Measurements from ENCODE around the gene FARSA.

DNA sequence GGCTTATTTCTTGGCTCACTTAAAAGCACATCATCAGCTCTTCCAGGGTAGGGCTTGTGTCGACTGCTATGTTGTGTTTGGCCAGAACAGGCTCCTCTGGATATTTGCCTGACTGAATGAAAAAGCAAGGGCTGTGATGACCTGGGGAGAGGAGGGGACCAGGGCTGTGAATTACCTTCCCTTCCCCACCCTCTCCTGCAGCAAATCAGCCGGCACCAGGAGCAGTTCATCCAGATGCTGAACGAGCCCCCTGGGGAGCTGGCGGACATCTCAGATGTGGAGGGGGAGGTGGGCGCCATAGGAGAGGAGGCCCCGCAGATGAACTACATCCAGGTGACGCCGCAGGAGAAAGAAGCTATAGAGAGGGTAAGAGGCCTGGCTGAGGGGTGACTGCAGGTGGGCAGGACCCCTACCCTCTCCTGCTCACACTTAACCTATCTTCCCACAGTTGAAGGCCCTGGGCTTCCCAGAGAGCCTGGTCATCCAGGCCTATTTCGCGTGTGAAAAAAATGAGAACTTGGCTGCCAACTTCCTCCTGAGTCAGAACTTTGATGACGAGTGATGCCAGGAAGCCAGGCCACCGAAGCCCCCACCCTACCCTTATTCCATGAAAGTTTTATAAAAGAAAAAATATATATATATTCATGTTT is 19.1 kb upstream of the FARSA start:
- TF ChIP-seq CTCF (IDR thresholded peaks at IDR 0.05) (no peak), POLR2A (IDR thresholded peaks at IDR 0.05) (no peak)

Data from lower leg skin (tissue), 3 donors.